Germinal center (tissue), 1 donor: Measurements from ENCODE around the gene EGR4.

Experiments
- DNase-seq: peaks from one replicate; pipeline ENCODE4 v3.0.0; 2012; ENCODE audit warnings: mixed read lengths, low spot score

The EGR4 gene

DNA sequence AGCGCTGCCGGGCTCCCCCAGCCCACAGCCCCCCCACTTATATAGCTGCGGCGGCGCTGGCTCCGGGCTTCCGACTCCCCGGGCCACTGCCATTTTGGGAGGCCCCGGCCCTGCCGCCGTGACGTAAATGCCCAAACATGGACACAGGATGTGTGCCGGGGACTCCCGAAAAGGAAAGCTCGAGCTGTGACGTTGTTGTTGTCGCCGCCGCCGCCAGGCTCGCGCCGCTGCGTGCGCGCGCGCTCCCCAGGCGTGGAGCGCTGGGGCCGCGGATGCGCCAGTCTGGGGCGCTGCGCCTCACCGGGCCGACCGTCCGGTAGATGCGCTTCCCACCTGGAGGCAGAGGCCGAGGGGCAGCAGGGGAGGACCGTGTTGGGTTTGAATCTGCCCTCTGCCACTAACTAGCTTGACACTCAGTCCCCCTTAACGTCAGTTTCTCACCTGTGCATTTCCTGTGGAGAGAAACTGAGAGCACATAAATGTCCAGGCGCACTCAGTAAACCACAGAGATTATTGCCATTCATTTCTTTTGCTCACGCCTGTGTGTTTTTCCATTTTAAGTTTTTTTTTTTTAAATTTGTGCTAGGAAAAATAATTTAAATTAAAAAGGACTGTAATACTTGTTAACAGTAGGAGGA, at the start of gene EGR4:
TSS of gene EGR4 (minus strand) at position 15 of the 638 bp plus-strand sequence. CDS start 231 bp downstream, outside the sequence.
- DNase-seq = peak; percentile 91

DNA sequence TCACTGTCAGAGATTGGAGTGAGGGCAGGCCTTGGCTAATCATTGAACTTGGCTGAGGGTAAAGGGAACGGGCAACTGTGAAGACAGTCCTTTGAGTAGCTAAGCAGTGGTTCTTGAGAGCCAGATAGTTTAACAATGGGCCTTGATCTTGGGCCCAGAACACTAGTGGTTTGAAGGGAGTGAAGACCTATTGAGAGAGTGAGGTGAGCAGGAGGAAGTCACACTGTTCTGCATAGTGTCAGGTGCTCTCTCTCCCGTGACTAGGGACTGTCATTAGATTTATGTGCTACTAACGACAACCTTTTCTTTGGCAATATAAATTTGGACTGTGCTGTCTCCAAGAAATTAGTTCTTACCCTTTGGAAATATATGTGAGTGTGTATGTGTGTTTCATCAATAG, 47.7 kb upstream of the EGR4 start:
- no peak for DNase-seq

DNA sequence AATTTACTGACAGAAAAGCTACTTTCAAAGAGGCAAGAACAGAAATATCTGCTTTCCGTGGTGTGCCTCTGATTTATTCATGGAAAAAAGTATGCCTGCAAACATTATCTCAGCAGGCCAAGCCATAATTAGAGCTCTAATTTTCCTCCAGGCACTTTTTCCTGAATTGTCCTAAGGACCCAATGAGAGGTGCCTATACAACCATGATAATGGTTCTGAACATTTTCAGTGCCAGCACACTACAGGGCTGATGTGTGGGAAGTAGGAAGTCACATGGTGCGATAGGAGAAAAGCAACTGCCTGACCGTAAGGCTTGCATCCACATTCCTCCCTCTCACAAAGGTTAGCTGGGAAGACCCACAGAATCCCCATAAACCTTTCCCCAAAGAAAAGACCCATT, 45.9 kb upstream of the EGR4 start:
- DNase-seq = no peak

DNA sequence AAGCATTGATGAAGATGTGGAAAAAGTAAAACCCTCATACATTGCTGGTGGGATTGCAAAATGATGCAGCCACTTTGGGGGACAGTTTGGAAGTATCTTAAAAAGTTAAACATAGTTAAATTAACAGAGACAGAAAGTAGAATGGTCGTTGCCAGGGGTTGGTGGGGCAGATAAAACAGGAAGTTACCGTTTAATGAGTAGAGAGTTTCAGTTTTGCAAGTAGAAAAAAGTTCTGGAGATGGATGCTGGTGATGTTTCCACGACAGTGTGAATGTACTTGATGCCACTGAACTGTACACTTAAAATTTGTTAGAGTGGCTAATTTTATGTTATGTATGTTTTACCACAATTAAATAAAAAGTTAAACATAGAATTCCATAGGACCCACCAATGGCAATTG, 44.5 kb upstream of the EGR4 start:
- no peak for DNase-seq

DNA sequence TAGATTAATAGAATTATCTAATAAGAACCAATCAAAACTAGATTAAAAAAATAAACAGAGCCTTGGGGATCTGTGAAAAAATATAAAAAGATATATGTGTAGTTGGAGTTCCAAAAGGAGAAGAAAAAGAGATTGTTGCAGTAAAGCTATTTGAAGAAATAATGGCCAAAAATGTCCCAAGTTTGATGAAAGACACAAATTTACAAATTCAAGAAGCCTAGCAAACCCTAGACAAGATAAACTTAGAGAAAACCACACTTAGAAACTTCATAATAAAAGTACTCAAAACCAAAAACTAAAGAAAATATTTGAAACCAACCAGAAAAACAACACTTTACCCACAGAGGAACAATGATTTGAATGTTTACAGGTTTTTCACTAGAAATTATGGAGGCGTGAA, 41.3 kb upstream of the EGR4 start:
- no peak for DNase-seq

DNA sequence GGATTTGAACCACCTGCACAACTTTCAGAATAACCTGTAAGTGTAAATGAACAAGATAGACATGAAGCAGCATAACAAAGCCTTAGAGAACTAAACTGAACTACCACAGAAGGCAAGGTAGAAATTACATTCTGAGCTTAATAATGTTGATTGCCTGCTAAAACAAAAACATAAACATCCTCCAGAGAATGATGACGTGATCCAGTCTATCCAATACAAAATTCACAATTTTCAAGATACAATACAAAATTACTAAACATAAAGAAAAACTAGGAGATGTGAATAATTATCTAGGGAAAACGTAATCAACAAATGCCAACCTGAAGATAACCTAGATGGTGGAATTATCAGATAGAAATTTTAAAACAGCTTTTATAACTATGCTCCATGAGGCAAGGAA, 40.7 kb upstream of the EGR4 start:
- no peak for DNase-seq

DNA sequence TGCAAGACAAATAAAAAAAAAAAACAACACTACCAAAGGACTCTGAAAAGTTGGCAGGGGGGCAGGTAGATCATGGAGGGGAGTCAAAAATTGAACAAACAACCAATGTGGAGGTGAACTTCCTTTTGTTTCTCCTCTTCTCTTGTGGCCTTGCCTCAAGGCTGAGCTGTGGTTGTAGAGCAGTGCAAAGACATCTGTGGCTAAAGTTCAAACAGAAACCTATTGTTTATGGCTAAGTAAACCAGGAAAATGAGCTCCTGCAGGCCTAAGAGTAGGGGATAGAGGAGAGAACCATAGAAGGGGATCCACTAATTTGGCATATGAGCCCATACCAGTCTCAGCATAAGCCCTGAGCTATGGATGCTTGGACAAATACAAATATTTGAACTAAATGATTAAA, 40.2 kb upstream of the EGR4 start:
- DNase-seq = no peak

DNA sequence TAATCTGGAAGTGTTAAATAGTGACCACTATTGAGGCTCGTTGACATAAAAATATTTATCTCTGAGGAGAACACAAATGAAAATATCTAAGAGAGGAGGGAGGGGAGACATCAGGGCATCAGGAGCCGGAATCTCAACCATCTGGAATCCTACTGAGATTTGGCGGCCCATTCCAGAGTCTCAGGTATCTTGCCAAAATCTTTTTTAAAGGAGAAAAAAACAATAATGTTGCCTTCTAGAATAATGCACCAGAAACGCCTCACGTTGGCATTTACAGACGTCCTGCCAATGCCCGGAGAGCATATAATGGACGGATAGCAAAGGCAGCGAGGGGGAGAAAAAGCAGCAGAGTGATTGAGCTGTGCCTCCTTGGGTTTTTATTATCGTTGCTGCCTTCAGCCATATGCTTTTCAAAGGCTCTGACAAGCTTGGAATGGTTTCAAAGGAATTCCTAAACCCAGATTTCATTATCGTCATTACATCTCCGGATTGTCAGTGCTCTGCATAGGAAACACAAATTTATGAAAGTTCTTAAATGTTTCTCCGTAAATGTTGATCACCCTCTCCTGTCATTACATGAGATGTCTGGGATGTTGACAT, 30.9 kb upstream of the EGR4 start:
- no peak for DNase-seq

DNA sequence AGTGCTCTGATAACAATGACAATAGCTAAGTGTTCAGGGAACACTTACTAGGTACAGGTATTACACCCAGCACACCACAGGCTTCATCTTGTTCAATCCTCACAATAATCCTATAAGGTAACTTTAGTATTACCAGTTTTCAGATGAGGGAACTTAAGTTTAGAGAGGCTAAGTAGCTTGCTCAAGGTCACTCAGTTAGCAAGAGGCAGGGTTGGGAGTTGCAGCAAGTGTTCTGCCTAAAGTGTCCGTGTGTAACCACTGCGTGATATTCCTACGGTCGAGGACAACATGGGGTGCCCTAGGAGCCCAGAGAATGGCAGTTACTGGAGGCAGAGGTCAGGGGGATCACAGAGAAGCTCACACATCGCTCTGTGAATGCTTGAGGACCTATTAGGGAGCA, 30.2 kb upstream of the EGR4 start:
- DNase-seq = no peak

DNA sequence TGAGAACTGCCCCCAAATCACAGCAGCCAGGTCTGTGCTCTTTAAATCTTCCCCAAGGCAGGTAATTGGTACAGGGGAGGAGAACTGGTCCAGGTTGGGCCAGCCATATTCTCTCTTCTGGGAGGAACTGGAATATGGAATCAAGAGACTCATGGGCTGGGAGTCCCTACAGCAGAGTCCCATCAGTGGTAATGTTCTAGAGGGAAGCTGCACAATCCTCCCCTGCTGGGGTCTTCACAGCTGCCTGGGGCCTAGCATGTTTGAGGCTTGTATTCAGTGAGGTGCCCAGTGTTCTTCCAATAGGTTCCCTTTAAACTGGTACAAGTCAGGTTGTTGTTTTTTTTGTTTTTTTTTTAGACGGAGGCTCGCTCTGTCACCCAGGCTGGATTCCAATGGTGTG, 21.1 kb upstream of the EGR4 start:
- DNase-seq = no peak

DNA sequence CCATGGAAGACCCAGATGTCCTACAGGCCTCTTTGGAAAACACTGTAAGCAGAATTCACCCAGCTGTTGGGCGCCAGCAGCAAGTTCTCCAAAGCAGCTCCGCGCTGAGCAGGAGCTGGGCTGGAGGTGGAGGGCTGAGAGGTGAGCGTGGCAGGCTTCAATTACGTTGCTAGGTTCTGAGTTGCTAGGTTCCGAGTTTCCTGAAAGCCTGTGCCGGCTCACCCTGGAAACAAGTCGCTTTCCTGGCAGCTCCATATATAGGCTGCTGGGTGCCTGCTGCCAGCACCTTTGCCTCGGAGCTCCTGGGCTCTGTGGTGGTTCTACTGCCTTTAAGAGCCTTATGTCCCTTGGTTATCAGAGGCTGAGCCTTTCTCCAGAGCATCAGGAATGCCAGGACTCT, 14.4 kb upstream of the EGR4 start:
- DNase-seq = no peak

DNA sequence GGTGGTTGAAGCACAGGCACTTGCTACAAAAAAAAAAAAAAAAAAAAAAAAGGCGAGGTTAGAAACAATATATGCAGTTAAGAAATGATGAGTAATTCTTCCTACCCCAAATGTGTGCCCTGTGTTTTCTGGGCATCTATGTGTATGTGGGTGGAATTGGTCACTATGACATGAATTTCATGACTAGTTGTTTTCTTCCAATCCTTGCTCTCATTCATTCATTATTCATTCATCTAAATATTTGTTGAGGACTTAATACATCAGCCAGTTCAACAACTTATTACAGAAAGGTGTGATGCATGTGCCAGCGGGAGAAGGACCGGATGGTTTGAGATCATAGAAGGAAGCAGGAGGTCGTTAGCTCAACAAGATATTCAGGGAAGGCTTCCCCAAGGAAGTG, 8.3 kb upstream of the EGR4 start:
- DNase-seq = no peak

DNA sequence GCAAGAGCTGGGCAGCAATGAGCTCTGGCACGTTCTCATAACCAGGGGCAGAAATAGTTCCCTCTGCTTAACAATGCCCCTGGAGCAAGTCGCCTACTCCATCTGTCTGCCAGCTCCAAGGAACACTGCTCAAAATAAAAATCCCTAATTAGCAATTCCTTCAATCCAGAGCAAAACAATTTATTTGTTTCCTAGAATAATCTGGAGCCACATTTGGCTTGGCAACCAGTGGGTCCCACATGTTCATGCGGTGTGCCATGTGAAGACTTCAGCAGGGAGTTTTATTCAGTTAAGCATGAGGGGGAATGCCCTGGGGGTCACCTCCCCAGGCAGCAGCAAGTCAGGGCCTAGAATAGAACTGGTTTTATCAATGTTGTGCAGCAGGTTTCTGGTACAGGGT, 7.6 kb upstream of the EGR4 start:
- DNase-seq = no peak

DNA sequence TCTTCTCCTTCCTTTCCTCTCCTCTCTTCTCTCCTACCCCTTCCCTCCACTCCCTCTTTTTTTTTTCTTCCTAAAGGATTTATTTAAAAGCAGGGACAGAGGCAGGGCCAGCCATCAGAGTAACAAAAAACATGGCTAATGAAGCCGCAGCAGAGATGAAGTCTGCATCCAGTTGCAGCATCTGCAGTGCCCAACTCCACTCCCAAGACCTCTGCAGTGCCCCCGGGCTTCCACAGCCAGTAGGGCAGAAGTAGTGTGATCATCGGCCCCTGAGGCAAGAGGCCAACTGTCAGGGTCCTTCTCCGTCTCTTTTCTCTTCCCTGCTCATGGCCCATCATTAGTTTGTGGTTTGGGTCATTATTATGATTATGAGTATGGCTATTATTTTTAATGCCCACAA, 4.2 kb upstream of the EGR4 start:
- DNase-seq = no peak

DNA sequence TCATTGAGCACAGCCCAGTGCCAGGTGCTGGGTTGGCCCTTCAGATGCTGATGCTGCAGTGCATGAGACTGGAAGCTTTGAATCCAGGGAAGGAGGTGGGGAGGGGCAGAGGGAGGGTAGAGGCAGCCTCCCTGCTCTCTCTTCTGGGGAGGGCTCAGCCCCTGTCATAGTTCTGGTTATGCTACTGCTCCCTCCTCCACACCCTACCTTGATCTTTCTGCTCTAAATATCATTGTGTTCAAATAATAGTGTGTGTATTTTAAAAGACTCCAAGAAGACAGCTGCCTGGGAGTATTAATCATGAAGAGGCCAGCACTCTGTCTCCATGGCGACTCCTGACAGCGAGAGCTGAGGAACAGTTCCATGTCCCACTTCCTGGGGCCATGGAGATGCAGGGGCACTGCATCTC, 3.8 kb upstream of the EGR4 start:
- no peak for DNase-seq

DNA sequence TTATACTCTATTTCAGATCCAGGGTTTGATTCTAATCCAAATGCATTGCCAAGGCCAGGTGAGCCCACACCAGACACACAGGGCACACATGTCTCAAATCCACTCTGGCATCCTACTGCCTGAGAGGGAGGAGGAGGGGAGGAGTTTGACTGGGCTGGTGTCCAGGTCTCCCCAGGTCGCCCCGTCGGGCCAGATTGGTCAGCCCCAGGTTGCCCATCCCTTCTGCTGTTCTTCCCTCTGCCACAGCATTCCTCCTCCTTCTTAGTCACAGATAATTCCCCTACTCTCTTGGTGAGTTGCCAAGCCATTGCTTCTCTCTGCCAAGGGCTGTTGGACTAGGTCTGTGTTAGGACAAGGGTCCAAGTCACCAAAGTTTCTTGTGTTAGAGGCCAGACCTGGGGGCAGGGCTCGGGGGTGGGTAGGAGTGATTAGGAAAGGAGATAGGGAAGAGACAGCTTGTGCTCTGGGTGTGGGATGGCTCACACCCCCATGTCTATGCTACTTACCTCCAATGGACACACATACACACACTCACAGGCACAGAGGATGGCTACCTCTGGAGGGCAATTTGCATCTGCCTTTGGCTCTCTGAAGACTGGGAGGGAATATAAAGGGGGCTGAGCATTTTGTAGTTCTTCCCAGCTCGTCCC, 2.5 kb upstream of the EGR4 start:
- DNase-seq = no peak

DNA sequence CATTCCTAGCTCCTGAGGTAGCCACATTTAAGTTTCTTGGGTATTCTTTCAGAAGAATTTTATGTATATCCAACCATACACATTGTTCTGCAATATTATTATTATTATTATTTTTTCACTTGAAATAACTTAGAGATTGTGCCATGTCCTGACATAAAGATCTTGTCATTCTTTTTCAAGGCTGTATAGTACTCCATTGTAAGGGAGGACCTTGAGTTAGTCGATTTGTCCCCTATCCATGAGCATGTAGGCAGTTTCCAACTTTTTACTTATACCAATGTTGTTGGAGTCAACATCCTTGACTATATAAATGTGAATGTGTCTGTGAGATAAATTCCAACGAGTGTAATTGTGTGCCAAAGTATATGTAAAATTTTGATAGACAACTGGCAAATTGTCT, 891 bp upstream of the EGR4 start:
- DNase-seq = no peak

DNA sequence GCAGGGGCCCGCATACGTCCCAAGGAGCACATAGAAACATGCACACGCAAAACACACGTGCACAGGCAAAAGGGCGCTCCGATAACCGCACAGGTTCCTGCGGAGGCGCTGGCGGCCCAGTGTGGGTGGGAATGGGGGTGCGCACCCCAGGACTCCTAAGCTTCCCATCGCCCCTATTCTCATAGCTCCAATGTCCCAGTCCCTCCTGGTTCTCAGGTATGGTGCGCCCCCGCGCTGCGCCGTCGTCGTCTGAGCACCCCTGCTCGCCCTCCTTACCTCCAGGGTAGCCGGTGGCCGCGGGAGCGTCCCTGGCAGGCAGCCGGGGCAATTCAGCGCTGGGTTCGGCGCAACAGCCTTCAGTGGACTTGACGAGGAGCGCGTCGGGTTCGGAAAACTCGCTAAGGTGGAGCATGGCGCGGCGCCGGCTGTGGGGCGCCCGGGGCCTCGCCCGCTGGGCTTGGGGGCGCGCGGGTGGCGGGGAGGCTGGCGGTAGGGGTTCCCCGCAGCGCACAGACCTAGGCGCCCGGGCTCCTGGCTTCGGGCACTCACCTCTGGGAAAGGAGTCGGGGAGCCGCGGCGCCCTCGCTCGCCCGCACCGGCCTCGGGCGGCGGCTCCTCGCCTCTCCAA, 328 bp downstream of the EGR4 start:
- DNase-seq = peak; percentile 23

DNA sequence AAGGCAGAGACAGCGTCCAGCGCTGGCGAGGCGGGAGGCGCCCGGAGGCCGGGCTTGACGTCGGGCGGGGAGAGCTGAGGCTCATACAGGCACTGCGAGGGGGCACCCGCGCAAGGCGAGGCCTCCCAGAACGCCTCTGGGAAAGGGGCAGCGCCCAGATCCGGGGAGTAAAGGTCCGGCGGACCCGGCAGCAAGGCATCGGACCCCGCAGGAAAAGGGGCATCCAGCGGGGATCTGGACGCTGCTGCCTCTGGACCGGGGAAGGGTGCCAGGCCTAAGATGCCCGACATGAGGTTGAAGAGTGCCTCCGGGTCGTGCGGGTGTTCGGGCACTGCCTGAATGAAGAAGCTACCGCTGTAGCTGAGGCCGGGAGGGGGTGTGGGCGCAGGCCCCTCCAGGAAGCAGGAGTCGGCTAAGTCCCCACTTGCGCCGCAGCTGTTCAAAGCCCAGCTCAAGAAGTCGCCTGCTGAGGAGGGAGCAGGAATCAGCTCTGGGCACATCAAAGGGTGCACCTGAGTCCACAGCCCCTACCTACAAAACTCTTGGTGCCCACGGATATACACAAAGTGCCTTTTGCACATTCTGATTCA, 937 bp downstream of the EGR4 start:
- peak; percentile 8 for DNase-seq

DNA sequence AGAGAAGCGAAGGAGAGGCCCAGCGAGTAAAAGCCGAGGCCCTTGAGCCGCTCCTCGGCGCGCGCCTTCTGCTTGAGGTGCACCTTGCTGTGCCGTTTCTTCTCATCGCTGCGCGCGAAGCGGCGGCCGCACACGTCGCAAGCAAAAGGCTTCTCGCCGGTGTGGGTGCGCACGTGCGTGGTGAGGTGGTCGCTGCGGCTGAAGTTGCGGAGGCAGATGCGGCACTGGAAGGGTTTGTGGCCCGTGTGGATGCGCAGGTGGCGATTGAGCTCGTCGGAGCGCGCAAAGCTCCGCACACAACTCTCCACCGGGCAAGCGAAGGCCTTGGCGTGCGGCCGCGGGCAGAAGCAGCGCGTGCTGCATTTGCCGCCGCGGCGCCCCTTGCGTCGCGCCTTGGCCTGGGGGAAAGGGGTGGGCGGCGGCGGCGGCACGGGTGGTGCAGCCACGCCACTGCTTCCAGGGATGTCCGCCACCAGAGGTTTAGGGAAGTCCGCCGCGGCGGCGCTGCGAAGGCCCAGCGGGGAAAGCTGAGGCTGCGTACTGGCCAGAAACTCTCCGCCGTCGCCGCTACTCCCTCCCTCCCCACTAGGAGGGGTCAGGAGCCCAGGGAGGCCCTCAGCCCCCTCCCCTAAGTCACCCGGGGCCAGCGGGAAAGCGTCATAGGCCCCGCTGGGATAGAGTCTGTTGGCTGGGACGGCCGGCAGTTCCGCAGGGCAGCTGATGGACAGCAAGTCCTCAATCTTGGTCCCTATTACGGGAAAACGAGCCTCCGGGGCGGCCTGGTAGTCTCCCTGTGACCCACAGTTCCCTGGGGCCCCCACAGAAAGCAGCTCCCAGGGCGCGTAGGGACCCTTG, 1.7 kb downstream of the EGR4 start:
- peak; percentile 21 for DNase-seq

DNA sequence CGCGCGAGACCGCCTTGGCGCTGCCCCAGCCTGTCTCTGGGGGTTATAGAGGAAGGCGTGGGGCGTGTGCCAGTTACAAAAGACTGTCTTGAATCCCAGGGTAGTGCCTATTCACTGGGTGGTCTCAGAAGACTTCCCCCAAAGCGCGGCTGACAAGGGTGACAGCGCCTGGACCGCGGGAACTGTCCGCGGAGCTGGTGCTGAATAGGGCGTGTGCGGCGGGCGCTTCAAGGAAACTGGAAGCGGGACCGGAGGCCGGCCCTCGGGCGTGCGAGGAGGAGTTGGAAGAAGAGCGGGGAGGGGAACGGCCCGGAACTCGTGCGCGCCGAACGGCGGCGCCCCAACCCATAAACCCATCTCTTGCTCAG, 2.3 kb downstream of the EGR4 start:
- DNase-seq = peak; percentile 70
